Measurements from ENCODE around the gene CHAD.
"Not testable (repeated sequence)": the region's sequence is repeated elsewhere in the genome, so short reads cannot be mapped to it uniquely, and the experiment has no call there.

CHAD gene

DNA sequence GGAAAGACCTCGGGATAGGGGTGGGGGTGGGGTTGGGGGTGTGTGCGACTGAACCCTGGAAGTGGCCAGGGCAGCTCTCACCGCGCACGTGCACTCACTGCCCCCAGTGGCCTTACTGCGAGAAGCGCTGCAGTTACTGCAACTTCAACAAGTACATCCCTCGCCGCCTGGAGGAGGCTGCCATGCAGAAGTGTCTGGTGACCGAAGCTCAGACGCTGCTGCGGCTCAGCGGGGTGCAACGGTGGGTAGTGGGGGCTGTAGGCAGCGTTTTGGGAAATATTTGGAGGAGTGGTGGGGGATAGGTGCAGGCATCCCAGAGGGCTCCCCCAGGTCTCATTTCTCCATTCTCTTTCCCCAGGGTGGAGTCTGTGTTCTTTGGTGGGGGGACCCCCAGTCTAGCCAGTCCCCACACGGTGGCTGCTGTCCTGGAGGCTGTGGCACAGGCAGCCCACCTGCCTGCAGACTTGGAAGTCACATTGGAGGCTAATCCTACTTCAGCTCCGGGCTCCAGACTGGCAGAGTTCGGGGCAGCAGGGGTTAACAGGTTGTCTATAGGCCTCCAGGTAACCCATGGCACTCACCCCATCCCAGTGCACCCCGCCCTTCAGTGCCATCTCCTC, 11.0 kb upstream of the CHAD start:
- peak overlapping the region; percentile 99 for H3K4me3 ChIP-seq (ENCODE audit: low read depth, low read length)
- peak; percentile 91 for DNase-seq (ENCODE audit: low read depth)
- TF ChIP-seq CTCF (IDR thresholded peaks at IDR 0.05; ENCODE audit: insufficient read depth, low read depth, low read length, missing control alignments) = peak; percentile 59

DNA sequence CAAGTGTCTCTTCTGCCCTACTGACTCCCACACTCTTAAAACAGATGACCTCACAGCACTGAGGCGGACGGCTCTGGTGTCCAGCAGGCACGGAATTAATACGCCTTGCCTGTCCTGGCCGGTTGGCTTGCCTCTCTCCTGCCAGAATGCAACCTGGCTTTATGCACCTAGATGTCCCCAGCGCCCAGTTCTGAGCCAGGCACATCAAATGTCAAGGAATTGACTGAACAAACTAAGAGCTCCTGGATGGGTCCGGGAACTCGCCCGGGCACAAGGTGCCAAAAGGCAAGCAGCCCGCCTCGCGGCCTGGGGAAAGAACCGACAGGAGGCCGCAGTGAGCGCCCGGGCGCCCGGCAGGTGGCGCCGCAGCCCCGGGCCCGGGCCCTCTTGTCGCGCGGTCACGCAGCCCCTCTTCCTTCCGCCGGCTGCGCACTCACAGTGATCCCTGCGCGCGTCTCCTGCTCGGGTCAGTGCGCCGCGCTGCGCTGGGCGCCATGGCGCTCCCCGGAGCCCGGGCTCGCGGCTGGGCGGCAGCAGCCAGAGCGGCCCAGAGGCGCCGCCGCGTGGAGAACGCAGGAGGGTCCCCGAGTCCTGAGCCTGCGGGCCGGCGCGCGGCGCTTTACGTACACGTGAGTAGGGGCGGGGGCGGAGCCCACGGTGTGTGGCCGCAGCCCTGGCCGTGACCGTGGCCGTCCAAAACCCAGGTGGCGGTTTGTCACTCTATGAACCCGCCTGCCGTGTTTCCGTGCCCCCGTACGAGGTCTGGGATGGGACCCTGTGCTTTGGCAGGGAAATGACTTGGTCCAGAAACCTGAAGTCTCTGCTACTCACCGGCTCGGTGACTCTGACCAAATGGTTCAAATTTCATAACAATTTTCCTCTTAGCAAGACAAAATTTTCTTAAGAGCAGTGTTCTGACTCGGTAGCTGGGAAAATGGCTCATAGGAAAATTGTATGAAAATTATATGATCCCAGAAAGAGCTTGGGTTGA, 10.0 kb upstream of the CHAD start, which contains the start of gene RSAD1:
RSAD1 (plus strand) TSS at position 470 of the 991 bp plus-strand sequence; CDS start at position 495, 25 bp downstream.
- DNase-seq (ENCODE audit: low read depth) = peak; percentile 97
- peak; percentile 82 for TF ChIP-seq CTCF (IDR thresholded peaks at IDR 0.05; ENCODE audit: insufficient read depth, low read depth, low read length, missing control alignments)
- peak within 1 kb of the TSS; percentile 99 for H3K4me3 ChIP-seq (ENCODE audit: low read depth, low read length)

GRCh38 chr17:50477976-50478375, 9.3 kb upstream of the CHAD start:
- no peak for DNase-seq (ENCODE audit: low read depth)
- peak overlapping the region; percentile 99 for H3K4me3 ChIP-seq (ENCODE audit: low read depth, low read length)
- TF ChIP-seq CTCF (IDR thresholded peaks at IDR 0.05; ENCODE audit: insufficient read depth, low read depth, low read length, missing control alignments) = no peak

DNA sequence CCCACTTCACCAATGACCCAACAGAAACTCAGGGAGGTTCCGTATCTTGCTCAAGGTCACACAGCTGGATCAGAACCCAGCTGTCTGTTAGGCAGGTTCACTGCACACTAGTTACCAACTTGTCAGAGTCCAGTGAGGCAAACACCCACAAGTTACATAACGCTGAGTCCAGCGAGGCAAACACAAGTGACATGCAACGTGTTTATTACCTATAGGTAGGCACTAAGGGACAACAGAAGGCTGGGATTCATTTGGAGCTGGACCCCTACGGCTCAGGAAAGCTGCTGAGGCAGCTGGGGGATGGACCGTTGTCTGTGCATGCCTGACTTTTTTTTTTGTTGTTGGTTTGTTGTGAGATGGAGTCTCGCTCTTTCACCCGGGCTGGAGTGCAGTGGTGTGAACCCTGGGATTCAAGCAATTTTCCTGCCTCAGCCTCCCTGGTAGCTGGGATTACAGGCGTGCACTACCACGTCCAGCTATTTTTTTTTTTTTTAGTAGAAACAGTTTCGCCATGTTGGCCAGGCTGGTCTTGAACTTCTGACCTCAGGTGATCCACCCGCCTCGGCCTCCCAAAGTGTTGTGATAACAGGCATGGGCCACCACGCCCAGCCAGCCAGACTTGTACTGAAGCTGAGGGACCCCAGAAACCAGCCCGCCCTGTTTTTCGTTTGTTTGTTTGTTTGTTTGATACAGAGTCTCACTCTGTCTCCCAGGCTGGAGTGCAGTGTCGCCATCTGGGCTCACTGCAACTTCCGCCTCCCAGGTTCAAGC, 8.1 kb upstream of the CHAD start:
- H3K4me3 ChIP-seq (ENCODE audit: low read depth, low read length) = no peak overlapping the region
- DNase-seq (ENCODE audit: low read depth) = no peak
- no peak for TF ChIP-seq CTCF (IDR thresholded peaks at IDR 0.05; ENCODE audit: insufficient read depth, low read depth, low read length, missing control alignments)

DNA sequence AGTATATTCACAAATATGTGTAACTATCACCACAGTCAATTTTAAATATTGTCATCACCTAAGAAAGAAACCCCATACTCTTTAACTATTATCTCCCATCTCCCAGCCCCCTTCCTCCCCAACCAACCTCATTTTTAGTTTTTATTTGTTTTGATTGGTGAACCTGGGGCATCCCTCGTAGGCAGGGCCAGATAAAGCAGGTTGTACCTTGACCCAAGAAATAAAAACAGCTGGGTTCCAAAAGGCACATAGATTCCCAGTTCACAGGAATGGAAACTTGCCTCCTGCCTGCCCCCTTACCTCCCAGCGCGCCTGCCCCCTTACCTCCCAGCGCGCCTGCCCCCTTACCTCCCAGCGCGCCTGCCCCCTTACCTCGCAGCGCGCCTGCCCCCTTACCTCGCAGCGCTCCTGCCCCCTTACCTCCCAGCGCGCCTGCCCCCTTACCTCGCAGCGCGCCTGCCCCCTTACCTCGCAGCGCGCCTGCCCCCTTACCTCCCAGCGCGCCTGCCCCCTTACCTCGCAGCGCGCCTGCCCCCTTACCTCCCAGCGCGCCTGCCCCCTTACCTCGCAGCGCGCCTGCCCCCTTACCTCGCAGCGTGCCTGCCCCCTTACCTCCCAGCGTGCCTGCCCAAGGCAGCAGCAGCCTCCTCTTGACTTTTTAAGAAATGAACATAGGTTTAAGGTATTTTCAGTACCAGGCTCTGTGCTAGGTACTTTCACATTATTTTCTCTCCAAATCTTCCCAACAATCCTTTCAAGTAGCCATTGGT, 7.3 kb upstream of the CHAD start:
- DNase-seq (ENCODE audit: low read depth) = not testable (repeated sequence)

DNA sequence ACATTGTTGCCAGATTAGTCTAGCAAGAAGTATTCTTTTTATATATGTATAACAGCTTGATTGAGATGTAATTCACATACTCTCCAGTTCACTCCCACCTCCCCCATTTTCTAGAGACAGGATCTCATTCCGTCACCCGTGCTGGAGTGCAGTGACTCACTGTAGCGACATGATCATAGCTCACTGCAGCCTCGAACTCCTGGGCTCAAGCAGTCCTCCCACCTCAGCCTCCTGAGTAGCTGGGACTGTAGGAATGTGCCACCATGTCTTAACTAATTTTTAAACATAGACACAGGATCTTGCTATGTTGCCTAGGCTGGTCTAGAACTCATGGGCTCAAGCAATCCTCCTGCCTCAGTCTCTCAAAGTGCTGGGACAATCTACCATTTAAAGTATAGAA, 6.7 kb upstream of the CHAD start:
- no peak for TF ChIP-seq CTCF (IDR thresholded peaks at IDR 0.05; ENCODE audit: insufficient read depth, low read depth, low read length, missing control alignments)
- H3K4me3 ChIP-seq (ENCODE audit: low read depth, low read length) = no peak overlapping the region
- DNase-seq (ENCODE audit: low read depth) = no peak

More for the DNA sequence above, 7.3 kb upstream of the CHAD start:
- not testable (repeated sequence) for H3K4me3 ChIP-seq (ENCODE audit: low read depth, low read length)
